Astrocyte of the cerebellum (primary cell): ENCODE measurements around the gene RAPGEF4.

Source experiments
- DNase-seq: peaks from one replicate; pipeline ENCODE4 v3.0.0-alpha.2; 2011; ENCODE audit warnings: low read depth
- H3K4me3 ChIP-seq: 2 replicates; pipeline ENCODE4 v1.5.1; 2011; ENCODE audit warnings: mild to moderate bottlenecking, low read depth, low read length, moderate library complexity
- in situ Hi-C: cut with HindIII; loops from 2 replicates; pipeline ENCODE4 v1.10.0; 2017; ENCODE audit warnings: low sequenced_read_pairs
- TF ChIP-seq, protein P1 (sequence below): IDR thresholded peaks from 2 replicates; pipeline ENCODE4 v1.5.1; 2012; ENCODE audit warnings: low read length, low read depth, moderate library complexity, mild to moderate bottlenecking; ENCODE audit errors: missing control alignments

The RAPGEF4 gene

DNA sequence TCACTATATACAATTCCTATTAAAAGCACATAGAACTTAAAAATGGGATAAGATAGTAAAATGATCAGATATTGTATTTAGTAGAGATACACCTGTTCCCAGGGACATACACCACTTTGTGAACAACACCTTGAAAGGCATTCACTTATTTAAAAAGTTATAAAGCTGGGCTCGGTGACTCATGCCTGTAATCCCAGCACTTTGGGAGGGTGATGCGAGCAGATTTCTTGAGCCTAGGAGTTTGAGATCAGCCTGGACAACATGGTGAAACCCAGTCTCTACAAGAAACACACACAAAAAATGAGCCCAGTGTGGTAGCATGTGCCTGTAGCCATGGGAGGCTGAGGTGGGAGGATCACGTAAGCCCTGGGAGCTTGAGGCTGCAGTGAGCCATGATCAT is 90.9 kb downstream of the RAPGEF4 start:
- in situ Hi-C loops = loop anchor here (25.0 kb wide), 1 partner anchor 386 kb away; no protein-coding TSS in a partner anchor
- H3K4me3 ChIP-seq = no peak overlapping the region
- DNase-seq = no peak
- TF ChIP-seq, protein P1, sequence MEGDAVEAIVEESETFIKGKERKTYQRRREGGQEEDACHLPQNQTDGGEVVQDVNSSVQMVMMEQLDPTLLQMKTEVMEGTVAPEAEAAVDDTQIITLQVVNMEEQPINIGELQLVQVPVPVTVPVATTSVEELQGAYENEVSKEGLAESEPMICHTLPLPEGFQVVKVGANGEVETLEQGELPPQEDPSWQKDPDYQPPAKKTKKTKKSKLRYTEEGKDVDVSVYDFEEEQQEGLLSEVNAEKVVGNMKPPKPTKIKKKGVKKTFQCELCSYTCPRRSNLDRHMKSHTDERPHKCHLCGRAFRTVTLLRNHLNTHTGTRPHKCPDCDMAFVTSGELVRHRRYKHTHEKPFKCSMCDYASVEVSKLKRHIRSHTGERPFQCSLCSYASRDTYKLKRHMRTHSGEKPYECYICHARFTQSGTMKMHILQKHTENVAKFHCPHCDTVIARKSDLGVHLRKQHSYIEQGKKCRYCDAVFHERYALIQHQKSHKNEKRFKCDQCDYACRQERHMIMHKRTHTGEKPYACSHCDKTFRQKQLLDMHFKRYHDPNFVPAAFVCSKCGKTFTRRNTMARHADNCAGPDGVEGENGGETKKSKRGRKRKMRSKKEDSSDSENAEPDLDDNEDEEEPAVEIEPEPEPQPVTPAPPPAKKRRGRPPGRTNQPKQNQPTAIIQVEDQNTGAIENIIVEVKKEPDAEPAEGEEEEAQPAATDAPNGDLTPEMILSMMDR = no peak

DNA sequence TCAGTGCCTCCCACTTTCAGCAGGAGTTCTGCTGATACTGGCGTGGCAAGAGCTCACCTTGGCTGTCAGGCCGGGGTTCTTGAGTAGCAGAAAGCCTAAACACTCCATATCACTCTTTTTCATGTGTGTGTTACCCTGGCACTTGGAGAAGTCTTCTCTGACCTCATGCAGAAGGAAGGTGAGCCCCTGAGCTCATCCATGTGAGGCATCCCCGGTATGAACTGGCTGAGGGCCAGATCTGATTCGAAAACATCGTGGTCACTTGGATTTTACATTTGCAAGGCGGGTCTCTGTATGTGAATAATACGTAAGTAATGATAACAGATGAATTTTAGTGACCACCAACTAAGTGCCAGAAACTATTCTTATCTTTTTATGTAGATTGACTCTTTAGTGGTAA is 93.6 kb downstream of the RAPGEF4 start:
- no peak overlapping the region for H3K4me3 ChIP-seq
- DNase-seq = peak; percentile 37
- in situ Hi-C loops = loop anchor here (25.0 kb wide), 1 partner anchor 383 kb away; no protein-coding TSS in a partner anchor
- TF ChIP-seq, protein P1 = no peak

DNA sequence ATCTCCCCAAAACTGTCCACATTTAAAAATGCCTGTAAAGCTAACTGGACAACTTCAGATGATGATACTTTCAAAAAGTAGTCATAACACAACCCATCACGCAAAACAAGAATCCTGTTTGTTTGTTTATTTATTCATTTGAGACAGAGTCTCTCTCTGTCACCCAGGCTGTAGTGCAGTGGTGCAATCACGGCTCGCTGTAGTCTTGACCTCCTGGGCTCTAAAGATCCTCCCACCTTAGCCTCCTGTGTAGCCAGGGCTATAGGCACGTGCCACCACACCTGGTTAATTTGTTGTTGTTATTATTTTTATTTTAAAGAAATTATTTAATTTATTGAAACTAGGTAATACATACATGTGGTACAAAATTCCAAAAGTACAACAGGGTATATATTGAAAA is 94.8 kb downstream of the RAPGEF4 start:
- no peak for DNase-seq
- in situ Hi-C loops = loop anchor here (25.0 kb wide), 1 partner anchor 382 kb away; no protein-coding TSS in a partner anchor
- H3K4me3 ChIP-seq = no peak overlapping the region
- TF ChIP-seq, protein P1 = no peak

GRCh38 chr2:172833898-172834297 is 98.3 kb downstream of the RAPGEF4 start:
- TF ChIP-seq, protein P1 = no peak
- no peak overlapping the region for H3K4me3 ChIP-seq
- DNase-seq = no peak
- in situ Hi-C loops = loop anchor here (25.0 kb wide), 1 partner anchor 378 kb away; no protein-coding TSS in a partner anchor

GRCh38 chr2:172834881-172835280 is 99.2 kb downstream of the RAPGEF4 start:
- no peak for DNase-seq
- in situ Hi-C loops = loop anchor here (25.0 kb wide), 1 partner anchor 377 kb away; no protein-coding TSS in a partner anchor
- no peak overlapping the region for H3K4me3 ChIP-seq
- TF ChIP-seq, protein P1 = no peak

GRCh38 chr2:172836347-172836821 is 100.7 kb downstream of the RAPGEF4 start:
- TF ChIP-seq, protein P1 = no peak
- H3K4me3 ChIP-seq = no peak overlapping the region
- DNase-seq = no peak
- in situ Hi-C loops = loop anchor here (25.0 kb wide), 1 partner anchor 376 kb away; no protein-coding TSS in a partner anchor
